ENCODE measurements around the gene TTLL8.
"Not testable (repeated sequence)": the region's sequence is repeated elsewhere in the genome, so short reads cannot be mapped to it uniquely, and the experiment has no call there.

The TTLL8 gene

DNA sequence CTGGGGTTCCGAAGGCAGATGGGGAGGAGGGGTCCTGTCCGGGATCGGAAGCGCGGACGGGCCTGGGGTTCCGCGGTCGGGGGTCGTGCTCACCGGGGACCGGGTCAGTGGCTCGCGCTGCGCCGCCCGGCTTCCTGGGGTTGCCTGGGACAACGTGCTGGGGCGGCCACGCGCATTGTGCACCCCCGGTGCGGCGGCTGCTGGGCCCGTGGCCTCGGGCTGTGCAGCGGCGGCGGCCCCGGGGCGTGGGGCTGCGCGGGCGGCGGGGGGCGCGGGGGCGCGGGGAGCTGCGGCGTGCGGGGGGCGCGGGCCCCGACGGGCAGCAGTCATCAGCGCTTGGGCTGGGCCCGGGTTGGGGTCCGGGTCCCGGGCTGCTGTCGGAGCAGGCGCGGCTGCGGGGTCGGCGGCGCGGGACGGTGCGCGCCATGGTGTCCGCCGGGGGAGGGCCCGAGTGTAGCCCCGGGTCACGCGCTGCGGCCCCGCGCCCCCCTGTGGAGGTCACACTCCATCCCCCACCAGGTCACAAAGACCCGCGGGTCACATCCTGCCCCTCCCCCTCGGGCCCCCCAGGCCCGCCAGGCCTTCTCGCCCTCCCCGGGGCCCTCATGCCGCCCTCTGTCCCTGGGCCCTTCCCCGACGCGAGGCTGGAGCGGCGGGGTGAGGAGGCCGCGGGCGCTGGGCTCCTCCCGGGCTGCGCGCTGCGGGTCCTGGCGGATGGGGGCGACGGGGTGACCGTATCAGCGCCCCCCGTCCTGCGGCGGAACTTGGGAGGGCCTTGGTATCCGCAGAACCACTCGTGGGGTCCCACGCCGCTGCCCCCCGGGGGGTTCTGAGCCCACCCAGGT lies at the start of gene TTLL8:
Gene TTLL8, minus strand, starts transcription at position 238 of the 845 bp plus-strand sequence.
- no peak for DNase-seq

DNA sequence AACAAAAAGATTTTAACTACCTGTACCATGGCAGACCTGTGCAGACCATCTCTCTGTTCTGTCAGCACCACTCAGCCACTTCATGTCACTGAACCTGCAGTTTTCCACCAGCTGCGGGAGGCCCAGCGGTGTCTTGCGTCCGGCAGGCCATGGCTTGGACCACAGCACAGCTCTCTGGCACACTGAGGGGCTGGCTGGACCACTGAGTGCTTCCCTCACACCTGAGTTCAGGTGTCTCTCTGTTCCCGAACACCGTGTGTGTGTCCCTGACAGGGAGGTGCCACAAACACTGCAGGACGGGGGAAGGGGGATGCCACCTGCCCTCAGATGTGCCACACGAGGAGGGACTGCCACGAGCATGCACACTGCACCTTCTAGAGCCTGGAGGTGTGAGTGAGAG lies 49.4 kb upstream of the TTLL8 start:
- DNase-seq: no peak

DNA sequence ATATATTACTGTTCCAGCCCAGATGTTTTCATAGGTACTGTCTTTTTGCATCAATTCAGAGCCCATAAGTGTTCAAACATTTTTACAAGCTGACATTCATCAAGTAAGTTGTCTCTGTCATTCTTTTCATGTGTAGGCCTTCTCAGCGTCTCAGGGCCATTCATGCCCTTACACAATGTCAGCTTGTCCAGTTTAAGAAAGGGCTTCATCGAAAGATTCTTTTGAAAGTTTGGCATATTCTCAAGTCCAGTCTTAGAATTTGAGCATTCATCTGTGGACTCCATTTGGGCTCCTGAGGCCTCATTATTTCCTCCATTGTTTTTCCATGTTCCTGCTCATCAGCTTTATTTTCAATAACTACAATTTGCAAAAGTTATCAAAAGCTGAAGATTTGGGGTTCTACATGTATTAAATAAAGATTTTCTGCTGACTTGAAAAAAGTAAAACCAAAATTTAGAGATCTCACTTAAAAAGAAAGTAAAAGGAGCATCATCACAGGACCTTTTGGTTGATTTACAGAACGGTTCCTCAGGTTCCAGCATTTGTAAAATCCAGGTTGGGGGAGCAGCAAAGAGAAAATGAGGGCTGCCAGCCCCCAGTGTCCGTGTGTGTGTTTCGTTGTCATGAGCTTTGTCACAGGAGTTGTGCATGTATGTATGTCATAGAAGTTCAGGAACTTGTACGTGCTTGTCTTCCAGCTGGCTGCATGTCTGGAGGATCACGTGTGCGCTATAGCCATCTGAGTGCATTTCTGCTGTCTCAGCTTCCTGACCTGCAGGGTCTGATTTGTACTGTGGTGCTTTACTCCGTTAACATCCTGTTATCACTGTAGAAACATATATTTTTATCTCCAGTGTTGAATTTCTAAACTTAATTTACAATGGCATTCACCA lies 47.4 kb upstream of the TTLL8 start:
- DNase-seq: no peak

DNA sequence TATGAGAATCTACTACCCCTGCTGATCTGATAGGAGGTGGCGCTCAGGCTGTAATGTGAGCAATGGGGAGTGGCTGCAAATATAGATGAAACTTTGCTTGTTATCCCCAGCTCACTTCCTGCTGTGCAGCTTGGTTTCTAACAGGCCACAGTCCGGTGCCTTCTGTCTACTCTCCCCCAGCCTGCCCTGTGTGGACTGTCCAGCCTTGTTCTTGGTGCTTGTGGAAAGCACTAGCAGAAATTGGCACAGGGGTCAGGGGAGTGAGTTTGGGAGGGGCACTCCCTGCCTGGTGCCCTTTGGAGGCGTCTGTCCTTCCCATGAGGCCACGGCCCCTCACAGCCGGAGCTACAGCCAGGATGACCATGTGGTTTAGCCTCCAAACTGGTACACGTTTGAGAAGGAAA lies 46.0 kb upstream of the TTLL8 start:
- DNase-seq: no peak

DNA sequence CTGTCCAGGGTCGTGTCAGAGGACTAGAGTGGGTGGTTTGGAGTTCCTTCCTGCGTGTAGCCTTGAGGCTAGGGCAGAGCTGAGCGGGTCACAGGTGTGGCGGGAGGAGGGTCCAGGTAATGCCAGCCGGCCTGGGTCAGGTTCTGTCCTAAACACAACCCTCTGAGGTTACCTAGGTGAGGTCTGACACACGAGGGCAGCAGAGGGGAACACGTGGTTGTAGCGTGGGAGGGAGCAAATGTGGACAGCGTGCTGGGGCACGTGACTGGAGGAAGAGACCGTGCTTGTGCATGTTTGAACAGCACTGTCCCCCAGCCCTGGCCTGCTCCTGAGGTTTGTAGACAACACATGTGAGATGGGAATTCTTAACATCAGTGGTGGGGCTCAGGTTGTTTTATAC lies 44.8 kb upstream of the TTLL8 start:
- no peak for DNase-seq

DNA sequence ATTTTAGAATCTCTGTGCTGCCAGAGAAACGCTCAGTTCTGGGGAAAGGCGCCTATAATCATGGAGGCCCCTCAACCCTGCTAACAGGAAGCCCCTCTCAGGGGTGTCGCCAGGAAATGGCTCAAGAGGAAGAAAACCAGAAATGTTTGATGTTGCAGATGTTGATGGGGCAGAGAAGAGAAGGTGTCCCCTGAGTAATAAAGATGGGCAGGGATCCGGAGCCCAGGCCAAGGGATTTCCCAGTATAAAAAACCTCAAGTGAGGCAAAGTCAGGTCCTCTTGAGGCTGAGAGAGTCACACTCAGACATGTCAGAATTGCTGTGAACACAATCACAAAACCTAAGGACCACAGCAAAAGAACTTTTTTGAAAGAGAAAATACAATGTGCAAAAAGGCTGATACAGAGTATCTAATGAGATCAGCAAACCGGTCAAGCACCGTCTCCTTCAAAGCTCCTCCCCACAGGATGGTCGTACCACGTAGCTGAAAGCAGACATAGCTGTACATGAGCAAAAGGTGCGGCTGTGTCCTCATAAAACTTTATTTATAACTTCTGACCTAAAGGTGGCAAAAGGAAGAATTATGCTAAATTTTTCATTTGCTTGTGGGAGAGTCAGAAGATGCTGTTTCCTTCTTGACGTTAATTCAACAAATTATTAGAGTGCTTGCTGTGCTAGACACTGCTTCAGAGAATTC lies 43.9 kb upstream of the TTLL8 start:
- no peak for DNase-seq

DNA sequence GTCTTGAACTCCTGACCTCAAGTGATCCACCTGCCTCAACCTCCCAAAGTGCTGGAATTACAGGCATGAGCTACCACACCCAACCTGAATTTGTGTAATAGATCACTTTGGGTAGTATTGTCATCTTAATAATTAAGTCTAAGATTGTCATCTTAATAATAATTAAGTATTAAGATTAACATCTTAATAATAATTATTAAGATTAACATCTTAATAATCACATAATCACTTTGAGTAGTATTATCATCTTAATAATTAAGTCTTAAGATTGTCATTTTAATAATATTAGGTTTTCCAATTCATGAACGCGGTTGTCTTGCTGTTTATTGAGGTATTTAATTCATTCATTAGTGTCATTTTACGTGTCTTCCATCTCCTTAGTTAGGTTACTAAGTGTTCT lies 40.0 kb upstream of the TTLL8 start:
- no peak for DNase-seq

DNA sequence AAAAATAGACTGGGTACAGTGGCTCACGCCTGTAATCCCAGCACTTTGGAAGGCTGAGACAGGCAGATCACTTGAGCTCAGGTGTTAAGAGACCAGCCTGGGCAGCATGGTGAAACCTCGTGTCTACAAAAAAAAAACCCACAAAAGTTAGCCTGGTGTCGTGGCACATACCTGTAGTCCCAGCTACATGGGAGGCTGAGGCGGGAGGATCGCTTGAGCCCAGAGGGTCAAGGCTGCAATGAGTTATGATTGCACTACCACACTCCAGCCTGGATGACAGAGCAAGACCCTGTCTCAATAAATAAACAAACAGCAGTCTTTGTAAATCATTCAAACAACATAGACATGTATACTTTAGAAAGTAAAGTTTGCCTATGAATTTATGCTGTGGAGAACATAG lies 34.2 kb upstream of the TTLL8 start:
- no peak for DNase-seq

DNA sequence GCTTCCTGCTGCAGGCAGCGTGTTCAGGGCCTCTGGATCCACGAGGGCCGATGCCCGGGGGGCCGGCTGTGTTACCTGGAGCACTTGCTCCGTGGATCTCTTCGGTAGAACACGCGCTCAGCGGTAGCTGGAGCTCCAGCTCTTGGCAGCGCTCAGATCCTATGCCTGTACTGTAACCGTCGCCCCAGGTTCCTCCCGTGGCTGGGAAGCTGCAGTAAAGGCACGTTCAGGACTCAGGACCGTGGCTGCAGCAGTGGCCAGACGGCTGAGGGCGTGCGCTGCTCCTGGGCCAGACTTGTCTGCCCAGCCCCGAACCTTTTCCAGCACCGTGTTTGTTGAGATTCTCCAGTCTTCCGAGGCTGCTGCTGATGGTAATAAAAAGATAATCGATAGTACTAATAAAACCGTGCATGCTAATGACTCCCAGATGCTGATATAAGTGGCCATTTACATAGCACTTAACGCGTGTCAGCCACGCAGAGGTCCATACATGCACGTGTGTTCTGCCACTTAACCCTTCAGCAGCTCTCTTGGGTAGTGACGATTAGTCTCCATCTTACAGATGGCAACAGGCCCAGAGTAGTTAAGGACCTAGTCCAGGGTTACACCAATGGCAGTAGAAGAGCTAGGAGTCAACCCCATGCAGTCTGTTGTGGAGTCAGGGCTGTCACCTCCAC lies 33.1 kb upstream of the TTLL8 start:
- DNase-seq: no peak

DNA sequence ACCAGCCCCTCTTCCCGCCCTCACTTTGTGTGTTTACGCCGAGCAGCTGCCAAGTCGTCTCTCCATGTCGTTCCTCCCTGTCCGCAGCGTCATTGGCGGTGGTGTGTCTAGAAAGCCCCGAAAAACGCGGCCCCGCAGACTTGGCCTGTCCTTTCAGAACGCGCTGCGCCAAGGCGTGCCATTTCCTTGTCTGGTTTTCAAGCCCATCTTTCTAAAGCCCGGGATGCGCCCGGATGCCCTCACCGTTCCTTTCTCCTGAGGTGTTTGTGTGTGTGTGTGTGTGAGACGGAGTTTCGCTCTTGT lies 32.3 kb upstream of the TTLL8 start:
- DNase-seq: no peak

DNA sequence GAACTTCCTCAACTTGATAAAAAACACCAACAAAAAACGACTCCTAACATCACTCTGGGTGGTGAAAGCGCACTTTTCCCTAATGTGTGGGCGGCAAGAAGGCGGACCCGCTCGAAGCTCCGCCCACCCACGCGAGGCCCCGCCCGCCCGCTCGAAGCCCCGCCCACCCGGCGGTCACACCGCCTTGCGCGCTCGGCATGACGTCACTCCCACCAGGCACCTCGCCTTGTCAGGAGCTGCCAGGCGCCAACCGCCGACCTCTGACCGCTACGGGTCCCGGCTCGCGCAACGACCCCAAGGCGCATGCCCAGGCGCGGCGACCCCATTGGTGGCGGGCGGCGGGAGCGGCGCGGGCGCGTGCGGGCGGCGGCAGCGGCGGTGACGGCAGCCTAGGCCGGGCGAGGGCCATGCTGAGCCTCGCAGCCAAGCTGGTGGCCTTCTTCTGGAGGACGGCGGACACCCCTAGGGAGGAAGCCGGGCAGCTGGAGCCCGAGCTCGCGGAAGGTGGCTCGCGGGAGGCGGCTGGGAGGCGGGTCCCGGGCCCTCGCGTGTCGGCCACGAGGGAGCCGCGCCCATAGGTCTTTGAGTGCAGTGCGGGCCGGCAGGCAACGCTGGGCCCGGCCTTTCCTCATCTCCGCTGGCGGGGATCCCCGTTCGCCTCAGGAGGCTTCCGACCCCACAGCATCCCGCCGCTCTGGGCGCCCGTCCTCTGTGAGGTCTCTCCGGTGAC lies 31.7 kb upstream of the TTLL8 start, which contains the start of gene MOV10L1:
Gene MOV10L1, plus strand, starts transcription at position 325 of the 730 bp plus-strand sequence. Its CDS starts 83 bp downstream, at position 408.
- DNase-seq: no peak

DNA sequence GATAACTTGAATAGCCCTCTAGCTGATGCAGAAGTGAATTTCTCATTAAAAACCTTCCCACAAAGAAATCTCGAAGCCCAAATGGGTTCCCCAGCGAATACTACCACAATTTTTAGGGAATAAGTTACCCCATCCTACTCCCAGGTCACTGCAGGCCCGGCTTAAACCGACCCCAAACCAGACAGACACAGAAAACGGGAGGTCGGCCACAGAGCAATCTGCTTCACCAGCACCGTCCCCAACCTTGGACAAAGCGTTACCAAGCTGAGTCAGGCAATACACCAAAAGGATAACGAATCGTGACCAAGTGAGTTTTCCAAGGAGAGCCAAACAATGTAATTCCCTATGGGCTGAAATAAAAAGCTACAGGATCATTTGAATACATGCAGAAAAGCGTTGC lies 31.1 kb upstream of the TTLL8 start:
- no peak for DNase-seq

DNA sequence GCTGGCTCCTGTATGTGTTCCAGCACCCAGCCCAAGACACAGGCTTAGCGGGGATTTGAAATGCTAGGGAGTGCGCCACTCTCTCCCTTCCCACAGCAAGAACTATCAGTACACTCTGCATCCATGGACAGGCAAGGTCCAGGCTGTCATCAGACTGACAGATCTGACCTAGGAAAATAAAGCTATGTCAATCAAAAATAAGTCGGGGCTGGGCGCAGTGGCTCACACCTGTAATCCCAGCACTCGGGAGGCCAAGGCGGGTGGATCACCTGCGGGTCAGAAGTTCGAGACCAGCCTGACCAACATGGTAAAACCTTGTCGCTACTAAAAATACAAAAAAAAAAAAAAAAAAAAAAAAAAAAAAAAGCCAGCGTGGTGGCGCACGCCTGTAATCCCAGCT lies 30.0 kb upstream of the TTLL8 start:
- no peak for DNase-seq

DNA sequence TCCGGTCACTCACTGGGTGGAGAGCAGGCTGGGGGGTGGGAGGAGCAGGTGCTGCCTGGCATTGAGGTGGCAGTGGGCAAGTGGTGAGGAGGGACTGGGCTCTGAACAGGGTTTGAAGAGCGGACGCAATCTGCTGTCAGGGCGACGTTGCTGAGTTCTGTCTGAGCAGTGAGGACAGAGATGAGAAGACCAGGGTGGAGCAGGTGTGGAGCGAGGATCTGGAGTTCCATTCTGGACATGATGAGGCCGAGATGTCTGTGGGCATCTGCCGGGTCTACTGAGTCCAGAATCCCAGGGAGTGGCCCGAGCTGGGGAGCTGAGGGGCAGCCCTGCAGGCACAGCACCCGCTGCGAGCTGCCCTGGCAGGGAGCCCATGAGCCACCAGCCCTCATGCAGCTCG lies 29.5 kb upstream of the TTLL8 start:
- DNase-seq: no peak

DNA sequence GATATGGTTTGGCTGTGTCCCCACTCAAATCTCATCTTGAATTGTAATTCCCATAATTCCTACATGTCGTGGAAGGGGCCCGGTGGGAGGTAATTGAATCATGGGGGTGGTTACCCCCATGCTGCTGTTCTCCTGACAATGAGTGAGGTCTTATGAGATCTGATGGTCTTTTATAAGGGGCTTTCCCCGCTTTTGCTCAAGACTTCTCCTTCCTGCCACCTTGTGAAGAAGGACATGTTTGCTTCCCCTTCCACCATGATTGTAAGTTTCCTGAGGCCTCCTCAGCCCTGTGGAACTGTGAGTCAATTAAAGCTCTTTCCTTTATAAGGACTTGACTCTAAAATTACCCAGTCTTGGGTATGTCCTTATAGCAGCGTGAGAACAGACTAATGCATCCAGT lies 28.9 kb upstream of the TTLL8 start:
- DNase-seq: not testable (repeated sequence)

DNA sequence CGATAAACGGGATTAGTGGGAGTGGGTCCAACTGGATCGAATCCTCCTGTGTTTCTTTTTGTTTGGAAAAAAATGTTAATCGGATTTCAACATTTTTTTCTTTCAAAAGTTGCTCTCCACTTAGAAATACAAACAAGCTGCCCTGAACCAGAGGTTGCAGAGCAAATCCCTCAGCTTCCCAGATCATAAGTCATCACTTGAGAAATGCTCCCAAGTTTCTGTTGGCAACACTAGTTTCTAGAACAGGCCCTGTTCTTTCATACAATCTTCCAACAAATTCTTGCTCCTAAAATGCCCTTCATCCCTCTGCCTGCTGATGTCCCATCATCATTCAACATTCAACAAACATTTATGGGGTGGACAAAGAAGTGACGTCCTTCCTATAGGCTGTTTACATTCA lies 28.4 kb upstream of the TTLL8 start:
- no peak for DNase-seq

DNA sequence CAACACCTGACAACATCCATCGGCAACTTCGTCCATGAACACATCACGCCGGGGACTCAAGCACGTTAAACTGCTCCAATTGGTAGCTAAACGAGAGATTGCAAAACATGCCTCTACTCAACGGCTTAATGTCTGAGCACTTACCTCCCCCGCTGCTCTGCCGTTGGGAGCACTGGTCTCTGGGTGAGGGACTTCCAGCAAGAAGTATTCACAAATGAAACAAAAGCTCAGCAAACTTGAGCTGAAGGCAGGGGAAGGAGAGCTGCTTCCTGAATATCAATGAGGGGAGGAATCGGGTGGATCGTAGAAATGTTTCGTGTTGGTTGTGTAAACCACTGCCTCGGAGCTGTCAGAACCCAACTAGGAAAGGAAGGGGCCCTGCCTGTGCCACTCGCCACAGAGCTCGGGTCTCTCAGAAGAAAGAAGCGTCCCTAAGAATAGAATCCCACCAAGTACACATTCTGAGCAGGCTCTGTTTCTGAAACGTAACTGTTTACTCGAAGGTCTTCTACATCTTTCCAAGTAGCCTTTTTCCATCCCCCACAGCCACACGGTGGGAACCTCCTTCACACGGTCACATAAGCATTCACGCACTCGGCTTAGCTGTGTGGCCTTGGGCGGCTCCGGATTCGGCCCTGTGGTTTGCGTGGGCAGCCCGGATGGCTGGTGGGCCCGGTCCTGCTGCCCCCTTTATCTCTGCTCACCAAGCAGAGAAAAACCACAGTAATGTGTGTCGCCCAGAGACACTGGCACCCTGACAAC lies 27.3 kb upstream of the TTLL8 start, which contains the start of gene MLC1:
Gene MLC1, minus strand, starts transcription at position 216 of the 762 bp plus-strand sequence. CDS start 524 bp downstream, outside the sequence.
- no peak for DNase-seq

DNA sequence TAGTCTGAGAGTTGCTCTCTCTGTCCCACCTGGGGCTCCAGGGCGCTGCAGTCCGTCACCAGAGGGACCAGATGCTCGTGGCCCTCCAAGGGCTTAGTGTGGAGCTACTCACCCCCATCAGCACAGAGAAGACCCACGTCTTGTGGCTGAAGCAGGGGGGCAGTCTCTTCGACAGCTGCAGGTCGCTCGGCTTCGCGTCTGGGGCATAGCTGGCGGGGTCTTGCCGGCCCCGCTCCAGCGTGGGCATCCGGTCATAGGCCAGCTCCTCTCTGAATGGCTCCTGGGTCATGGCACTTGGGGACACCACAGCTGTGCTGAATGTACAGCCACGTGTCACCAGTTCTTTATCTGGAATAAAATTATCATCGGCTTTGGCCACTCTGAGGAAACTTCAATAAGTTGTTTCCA lies 26.5 kb upstream of the TTLL8 start:
- no peak for DNase-seq

DNA sequence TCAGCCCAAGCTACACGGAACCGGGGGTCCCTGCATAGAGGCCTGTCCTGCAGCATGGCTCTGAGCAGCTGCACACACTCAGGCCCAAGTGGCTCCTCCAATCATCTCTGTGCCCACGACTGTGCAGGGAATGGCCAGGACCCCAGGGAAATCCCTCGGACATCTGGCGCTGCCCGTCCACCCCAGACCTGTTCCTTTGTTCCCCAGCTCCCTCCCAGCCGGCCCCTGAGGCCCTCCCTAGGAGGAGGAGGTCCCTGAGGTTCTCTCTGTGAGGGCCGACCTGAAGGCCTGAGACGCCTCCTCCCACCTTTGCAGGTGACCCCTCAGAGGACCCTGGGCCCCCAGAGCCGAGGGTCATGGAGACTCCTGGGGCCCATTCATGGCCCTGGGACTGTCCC lies 26.0 kb upstream of the TTLL8 start:
- DNase-seq: no peak

DNA sequence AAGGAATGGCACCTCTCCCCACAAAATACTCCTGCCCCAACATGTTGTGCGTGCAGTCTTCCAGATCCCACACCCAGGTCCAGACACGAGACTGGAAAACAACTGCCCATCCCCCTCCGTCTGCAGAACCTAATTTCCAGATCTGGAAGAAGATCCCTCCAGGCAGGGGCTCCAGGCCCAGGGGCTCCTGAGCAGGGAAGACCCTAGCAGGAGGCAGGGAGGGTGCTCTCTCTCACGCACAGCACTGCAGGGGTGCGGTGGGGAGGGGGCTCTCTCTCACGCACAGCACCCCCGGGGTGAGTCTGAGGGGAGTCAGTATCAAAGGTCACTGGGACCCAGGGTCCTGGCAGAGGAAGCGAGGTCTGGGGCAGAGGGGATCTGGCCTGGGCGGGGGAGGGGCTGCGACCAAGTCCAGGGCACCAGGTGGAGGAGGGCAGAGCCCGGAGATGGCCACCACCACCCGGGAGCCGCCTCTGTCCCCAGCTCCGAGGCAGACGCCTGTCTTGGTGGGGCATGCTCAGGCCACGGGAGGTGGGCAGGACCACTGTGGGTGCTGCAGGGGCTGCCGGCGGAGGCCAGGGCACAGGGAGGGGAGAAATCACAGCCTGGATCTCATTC lies 25.5 kb upstream of the TTLL8 start:
- no peak for DNase-seq

DNA sequence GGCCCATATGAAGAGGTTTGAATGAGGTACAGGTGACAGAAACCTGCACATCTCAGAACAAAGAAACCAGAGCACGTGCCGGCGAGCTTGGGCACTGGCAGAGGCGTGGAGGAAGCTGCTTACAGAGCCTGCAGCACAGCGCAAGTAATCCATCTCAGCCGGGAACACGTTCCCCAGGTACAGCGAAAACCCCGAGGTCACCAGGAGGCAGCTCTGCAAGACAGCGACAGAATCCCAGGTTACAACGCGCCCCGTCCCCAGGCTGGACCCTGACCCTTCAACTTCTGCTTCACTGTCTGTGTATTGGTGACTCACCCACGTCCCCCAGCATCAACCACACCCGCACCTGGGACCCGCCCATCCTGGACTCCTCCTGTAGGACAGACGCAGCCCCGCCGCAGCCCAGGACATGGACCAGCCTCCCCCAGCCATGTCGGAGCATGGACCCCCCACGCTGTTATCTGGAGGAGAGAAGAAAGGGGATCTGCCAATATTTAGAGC lies 24.9 kb upstream of the TTLL8 start:
- no peak for DNase-seq

Measured in NCI-H2171 (cell line).